Suprapubic skin (tissue), 3 donors: ENCODE measurements around the gene NDUFV3.

Experiments used
- EP300 ChIP-seq: sonication (generic); formaldehyde crosslinking; IDR thresholded peaks from one replicate; pipeline ENCODE4 v1.6.1; 2017; ENCODE audit warnings: antibody characterized with exemption
- POLR2A ChIP-seq, 2 donors: fragments of 450-650 bp; IDR thresholded peaks; one replicate each; pipeline ENCODE4 v1.6.1; 2017; ENCODE audit warnings: antibody characterized with exemption in 2 of 2, mild to moderate bottlenecking in 2 of 2, moderate library complexity in 2 of 2
- TF ChIP-seq, protein P1 (sequence below), 2 donors: fragments of 200-600 bp in 1 of 2; fragments of 450-650 bp in 1 of 2; sonication (generic) in 1 of 2; IDR thresholded peaks; one replicate each; pipeline ENCODE4 v1.5.1; 2016 to 2019; ENCODE audit warnings: antibody characterized with exemption in 2 of 2, mild to moderate bottlenecking in 1 of 2, moderate library complexity in 1 of 2

DNA sequence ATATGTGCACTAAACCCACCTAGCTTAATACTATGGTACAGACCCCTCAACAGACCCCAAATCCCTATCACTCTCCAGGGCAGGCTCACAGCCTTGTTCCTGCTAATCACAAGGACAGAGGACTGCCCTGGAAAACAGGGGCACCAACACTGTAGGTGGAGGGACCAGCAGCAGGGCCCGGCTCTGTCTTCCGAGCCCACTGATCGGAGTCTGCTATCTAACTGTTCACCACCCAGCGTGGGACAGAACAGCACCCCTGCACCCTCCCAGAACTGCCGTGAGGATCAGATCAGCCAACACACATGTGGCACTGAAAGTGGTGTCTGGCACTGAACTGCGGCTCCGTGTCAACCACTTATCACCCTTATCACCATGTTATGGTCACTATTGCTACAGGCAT lies 20.0 kb upstream of the NDUFV3 start:
- TF ChIP-seq, protein P1, sequence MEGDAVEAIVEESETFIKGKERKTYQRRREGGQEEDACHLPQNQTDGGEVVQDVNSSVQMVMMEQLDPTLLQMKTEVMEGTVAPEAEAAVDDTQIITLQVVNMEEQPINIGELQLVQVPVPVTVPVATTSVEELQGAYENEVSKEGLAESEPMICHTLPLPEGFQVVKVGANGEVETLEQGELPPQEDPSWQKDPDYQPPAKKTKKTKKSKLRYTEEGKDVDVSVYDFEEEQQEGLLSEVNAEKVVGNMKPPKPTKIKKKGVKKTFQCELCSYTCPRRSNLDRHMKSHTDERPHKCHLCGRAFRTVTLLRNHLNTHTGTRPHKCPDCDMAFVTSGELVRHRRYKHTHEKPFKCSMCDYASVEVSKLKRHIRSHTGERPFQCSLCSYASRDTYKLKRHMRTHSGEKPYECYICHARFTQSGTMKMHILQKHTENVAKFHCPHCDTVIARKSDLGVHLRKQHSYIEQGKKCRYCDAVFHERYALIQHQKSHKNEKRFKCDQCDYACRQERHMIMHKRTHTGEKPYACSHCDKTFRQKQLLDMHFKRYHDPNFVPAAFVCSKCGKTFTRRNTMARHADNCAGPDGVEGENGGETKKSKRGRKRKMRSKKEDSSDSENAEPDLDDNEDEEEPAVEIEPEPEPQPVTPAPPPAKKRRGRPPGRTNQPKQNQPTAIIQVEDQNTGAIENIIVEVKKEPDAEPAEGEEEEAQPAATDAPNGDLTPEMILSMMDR (IDR thresholded peaks at IDR 0.05), result no peak
- no peak for TF ChIP-seq EP300
- no peak for TF ChIP-seq POLR2A (IDR thresholded peaks at IDR 0.05)
